ENCODE measurements around the gene USP54.

- TF ChIP-seq CTCF (conservative IDR thresholded peaks at IDR 0.05; ENCODE audit: low read length): no peak
- TF ChIP-seq EZH2phosphoT487 (IDR thresholded peaks at IDR 0.05; ENCODE audit: borderline replicate concordance): no peak
These were observed 38.1 kb downstream of the USP54 start for GRCh38 chr10:73552819-73553715.
